HTERT RPE-1 (cell line): ENCODE results near the gene CACNA1I.

ENCODE experiments used
- in situ Hi-C: fragments of 300-500 bp; cut with MboI; formaldehyde crosslinking; loops from 4 replicates; pipeline ENCODE4 v1.14.3; 2020; ENCODE audit warnings: low sequenced_read_pairs

Gene CACNA1I

GRCh38 chr22:39664485-39665200 lies 94.1 kb downstream of the CACNA1I start:
- in situ Hi-C loops, result no loop called here

- in situ Hi-C loops, result no loop called here
These were observed 94.7 kb downstream of the CACNA1I start for GRCh38 chr22:39665229-39665628.

GRCh38 chr22:39665661-39666431 lies 95.3 kb downstream of the CACNA1I start:
- in situ Hi-C loops, result no loop called here

DNA sequence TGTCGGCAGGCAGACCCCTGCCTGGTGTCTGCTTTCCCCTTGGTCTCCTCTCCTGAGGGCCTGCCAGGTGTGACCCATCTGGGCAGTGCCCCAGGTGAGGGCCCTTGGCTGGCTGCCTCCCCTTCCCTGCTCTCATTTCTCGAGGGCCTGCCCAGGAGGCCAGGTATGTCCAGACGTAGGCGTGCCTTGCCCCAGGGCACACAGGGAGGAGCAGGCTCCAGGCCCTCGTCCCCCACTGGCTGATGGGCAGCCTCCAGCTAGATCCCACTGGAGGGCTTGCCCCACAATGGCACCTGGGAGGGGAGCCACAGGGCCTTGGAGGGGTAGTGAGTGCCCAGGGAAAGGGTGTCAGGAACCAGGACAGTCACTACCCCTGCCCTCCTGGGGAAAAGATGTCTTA lies 95.9 kb downstream of the CACNA1I start:
- in situ Hi-C loops, result no loop called here

DNA sequence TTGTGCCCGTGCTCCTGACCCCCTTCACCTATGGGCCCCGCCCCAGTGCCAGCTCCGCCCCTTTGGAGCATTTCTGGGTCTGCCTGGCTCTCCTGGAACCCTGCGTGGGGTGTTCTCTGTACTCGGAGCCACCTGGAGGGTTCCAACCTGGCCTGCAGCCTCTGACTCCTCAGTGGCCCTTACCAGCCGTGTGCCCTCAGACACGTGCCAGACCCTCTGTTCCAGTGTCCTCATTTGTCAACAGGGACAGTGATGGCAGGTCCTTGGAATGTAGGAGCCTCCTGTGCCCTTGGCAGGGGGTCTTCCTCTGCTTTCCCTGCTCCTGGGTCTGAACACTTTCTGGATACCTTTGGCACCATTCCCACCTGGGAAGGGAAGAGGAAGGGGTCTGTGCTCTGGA lies 96.4 kb downstream of the CACNA1I start:
- in situ Hi-C loops, result no loop called here

DNA sequence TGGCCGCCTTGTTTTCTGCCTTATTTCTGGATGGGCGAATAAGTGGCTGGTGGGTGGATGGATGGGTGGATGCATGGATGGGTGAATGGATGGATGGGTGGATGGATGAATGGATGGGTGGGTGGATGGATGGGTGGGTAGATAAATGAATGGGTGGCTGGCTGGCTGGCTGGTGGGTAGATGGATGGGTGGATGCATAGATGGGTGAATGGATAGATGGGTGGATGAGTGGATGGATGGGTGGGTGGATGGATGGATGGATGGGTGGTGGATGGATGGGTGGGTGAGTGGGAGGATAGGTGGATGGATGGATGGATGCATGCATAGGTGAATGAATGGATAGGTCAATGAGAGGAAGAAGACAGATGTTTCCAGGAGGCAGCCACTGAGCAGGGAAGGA lies 98.9 kb downstream of the CACNA1I start:
- in situ Hi-C loops, result no loop called here

- in situ Hi-C loops, result no loop called here
These were observed 101.4 kb downstream of the CACNA1I start for GRCh38 chr22:39671936-39672335.

- in situ Hi-C loops, result no loop called here
These were observed 104.0 kb downstream of the CACNA1I start for GRCh38 chr22:39674536-39674935.

DNA sequence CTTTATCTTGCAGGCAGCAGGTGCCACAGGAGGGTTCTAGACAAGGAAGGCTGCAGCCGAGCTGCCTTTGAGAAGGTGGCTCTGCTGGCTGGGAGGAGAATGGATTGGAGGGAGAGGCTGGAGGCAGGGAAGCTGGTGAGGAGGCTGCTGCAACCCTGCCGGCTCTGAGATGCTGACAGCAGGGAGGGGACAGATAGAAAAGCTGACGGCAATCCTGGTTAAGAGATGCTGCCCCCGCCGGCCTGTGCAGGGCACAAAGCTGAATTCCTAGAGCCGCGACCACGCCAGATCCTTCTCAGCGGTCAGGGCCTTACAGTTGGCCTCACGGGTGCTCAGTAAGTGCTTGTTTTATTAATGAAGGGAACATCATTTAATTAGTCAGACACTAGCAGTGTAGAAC lies 105.4 kb downstream of the CACNA1I start:
- in situ Hi-C loops, result no loop called here

DNA sequence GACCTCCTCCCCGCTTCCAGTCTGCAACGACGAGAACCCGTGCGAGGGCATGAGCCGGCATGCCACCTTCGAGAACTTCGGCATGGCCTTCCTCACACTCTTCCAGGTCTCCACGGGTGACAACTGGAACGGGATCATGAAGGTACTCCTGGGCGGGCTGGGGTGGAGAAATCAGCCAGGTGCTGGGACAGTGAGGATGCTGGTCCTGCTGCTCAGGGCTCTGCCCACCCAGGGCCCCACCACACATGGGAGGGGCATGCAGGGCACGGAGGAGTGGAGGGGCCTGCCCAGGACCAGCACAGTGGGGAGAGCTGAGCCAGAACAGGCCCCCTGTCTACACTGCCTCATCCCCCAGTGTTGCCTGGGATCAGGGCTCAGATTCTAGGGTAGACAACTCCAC lies 107.4 kb downstream of the CACNA1I start:
- in situ Hi-C loops, result no loop called here

DNA sequence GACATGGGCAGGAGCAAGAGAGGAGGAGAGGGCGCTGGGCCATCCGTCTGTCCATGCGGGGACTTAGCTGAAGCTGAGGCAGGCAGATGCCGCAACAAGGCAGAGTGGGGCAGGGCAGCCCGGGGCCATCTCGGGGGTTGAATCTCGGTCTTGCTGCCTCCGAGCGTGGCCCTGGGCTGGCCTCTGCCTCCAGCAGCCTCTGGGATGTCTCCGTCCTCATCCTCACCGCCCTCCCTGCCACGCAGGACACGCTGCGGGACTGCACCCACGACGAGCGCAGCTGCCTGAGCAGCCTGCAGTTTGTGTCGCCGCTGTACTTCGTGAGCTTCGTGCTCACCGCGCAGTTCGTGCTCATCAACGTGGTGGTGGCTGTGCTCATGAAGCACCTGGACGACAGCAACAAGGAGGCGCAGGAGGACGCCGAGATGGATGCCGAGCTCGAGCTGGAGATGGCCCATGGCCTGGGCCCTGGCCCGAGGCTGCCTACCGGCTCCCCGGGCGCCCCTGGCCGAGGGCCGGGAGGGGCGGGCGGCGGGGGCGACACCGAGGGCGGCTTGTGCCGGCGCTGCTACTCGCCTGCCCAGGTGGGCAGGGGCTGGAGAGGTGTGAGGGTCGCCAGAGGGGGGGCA lies 108.4 kb downstream of the CACNA1I start:
- in situ Hi-C loops, result no loop called here

GRCh38 chr22:39679652-39680051 lies 109.1 kb downstream of the CACNA1I start:
- in situ Hi-C loops, result no loop called here

GRCh38 chr22:39680486-39680885 lies 109.9 kb downstream of the CACNA1I start:
- in situ Hi-C loops, result no loop called here

GRCh38 chr22:39681038-39681861 lies 110.7 kb downstream of the CACNA1I start:
- in situ Hi-C loops, result no loop called here

GRCh38 chr22:39682994-39683393 lies 112.4 kb downstream of the CACNA1I start:
- in situ Hi-C loops, result no loop called here

DNA sequence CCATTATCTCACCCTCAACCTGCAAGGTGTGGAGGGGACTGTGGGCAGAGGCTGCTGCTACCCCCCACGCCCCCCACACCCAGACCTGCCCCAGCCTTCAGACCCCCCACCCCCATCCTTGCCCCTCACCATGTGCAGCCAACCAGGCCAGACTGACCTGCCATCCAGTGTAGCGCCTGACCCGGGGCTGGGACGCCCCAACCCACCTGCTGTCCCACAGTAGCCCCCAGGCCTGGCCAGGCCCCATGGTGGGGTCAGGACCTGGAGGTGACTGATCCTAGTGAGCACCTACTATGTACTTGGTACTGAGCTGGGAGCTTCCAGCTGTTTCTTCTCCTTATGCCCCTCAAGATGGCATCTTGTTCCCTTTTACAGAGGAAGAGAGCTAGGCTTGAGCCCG lies 113.1 kb downstream of the CACNA1I start:
- in situ Hi-C loops, result no loop called here

DNA sequence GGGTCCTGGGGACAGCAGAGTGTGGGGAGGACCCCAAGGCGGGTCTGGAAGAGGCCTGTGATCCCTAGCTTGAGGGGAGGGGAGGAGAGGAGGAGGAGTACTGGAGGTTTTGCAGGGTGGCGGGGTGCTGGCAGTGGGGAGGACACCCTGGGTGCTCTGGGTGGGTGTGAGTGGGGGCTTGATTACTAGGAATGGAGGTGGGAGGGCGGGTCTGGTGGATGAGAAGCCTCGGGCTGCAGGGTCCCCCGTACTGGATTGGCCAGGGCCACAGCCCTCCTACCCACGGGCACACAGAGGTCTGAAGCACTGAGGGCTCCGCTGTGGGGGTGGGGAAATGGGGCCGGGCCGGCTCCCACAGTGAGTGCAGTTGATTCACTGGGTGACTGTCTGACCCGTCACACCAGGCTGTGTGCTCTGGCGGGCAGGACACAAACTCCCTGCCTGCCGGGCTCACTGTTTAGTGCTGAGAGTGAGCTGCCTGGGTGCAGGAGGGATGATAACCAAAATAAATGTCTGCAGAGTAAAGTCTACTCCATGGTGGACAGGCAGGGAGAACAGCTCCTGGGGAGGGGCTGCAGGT lies 114.2 kb downstream of the CACNA1I start:
- in situ Hi-C loops, result no loop called here

GRCh38 chr22:39685336-39686177 lies 115.0 kb downstream of the CACNA1I start:
- in situ Hi-C loops, result no loop called here

GRCh38 chr22:39686178-39686620 lies 115.6 kb downstream of the CACNA1I start:
- in situ Hi-C loops, result no loop called here
